HG03432 (cell line): ENCODE results near the gene ACSBG1.

ENCODE experiments used
- ATAC-seq: cut with Tn5 transposase; IDR thresholded peaks from one replicate; pipeline ENCODE4 v1.9.1; 2021; ENCODE audit warnings: mild to moderate bottlenecking, moderate library complexity; ENCODE audit not compliant: unreplicated experiment

ACSBG1 gene

GRCh38 chr15:78223396-78224022 lies 10.9 kb downstream of the ACSBG1 start:
- no peak for ATAC-seq

GRCh38 chr15:78222745-78223395 lies 11.5 kb downstream of the ACSBG1 start:
- ATAC-seq: no peak

GRCh38 chr15:78220713-78221112 lies 13.7 kb downstream of the ACSBG1 start:
- ATAC-seq: no peak

- ATAC-seq: no peak
These were observed 17.9 kb downstream of the ACSBG1 start for GRCh38 chr15:78216276-78217104.

- no peak for ATAC-seq
These were observed 20.4 kb downstream of the ACSBG1 start for GRCh38 chr15:78213956-78214355.

GRCh38 chr15:78213425-78213750 lies 21.0 kb downstream of the ACSBG1 start:
- ATAC-seq: no peak

GRCh38 chr15:78212546-78213424 lies 21.6 kb downstream of the ACSBG1 start:
- ATAC-seq: no peak

- ATAC-seq: no peak
These were observed 22.4 kb downstream of the ACSBG1 start for GRCh38 chr15:78212008-78212407.

GRCh38 chr15:78211189-78211921 lies 23.0 kb downstream of the ACSBG1 start:
- ATAC-seq: no peak

GRCh38 chr15:78210349-78210717 lies 24.0 kb downstream of the ACSBG1 start:
- ATAC-seq: no peak

GRCh38 chr15:78209646-78210348 lies 24.6 kb downstream of the ACSBG1 start:
- ATAC-seq: no peak

- no peak for ATAC-seq
These were observed 25.3 kb downstream of the ACSBG1 start for GRCh38 chr15:78208887-78209645.

GRCh38 chr15:78208341-78208844 lies 26.0 kb downstream of the ACSBG1 start:
- ATAC-seq: no peak

GRCh38 chr15:78207641-78208340 lies 26.6 kb downstream of the ACSBG1 start:
- ATAC-seq: no peak

- ATAC-seq: no peak
These were observed 27.3 kb downstream of the ACSBG1 start for GRCh38 chr15:78207110-78207458.

- no peak for ATAC-seq
These were observed 27.8 kb downstream of the ACSBG1 start for GRCh38 chr15:78206326-78207109.

- no peak for ATAC-seq
These were observed 28.5 kb downstream of the ACSBG1 start for GRCh38 chr15:78205856-78206255.

- ATAC-seq: no peak
These were observed 29.0 kb downstream of the ACSBG1 start for GRCh38 chr15:78205337-78205736.
